Stimulated activated CD4-positive, alpha-beta T cell treated with anti-CD3 and anti-CD28 coated beads, Interleukin-4, amount 100 ng/mL, for 4 hours (primary cell): ENCODE data around the gene SALL3.

Source experiments
- DNase-seq, 2 experiments: peaks; one replicate each; pipeline ENCODE4 v3.0.0-alpha.2; 2020

The SALL3 gene

GRCh38 chr18:78965917-78966792 lies 13.5 kb upstream of the SALL3 start:
- DNase-seq, result no peak

- no peak for DNase-seq
Measured at GRCh38 chr18:78966793-78967106, 12.9 kb upstream of the SALL3 start.

GRCh38 chr18:78967692-78968091 lies 11.9 kb upstream of the SALL3 start:
- no peak for DNase-seq

GRCh38 chr18:78969574-78970315 lies 9.9 kb upstream of the SALL3 start:
- no peak for DNase-seq

- DNase-seq, result no peak
Measured at GRCh38 chr18:78970774-78971333, 8.8 kb upstream of the SALL3 start.

- DNase-seq, result no peak
Measured at GRCh38 chr18:78971511-78972245, 7.9 kb upstream of the SALL3 start.

GRCh38 chr18:78972385-78972918 lies 7.2 kb upstream of the SALL3 start:
- no peak for DNase-seq

GRCh38 chr18:78972930-78973331 lies 6.7 kb upstream of the SALL3 start:
- no peak for DNase-seq

- no peak for DNase-seq
Measured at GRCh38 chr18:78973357-78974083, 6.1 kb upstream of the SALL3 start.

- DNase-seq, result no peak
Measured at GRCh38 chr18:78974115-78974761, 5.4 kb upstream of the SALL3 start.

- no peak for DNase-seq
Measured at GRCh38 chr18:78975292-78975691, 4.3 kb upstream of the SALL3 start.

- DNase-seq, result no peak
Measured at GRCh38 chr18:78975699-78976335, 3.8 kb upstream of the SALL3 start.

GRCh38 chr18:78976765-78977636 lies 2.6 kb upstream of the SALL3 start:
- DNase-seq, result no peak

- no peak for DNase-seq
Measured at GRCh38 chr18:78977637-78978348, 1.8 kb upstream of the SALL3 start.

GRCh38 chr18:78978349-78979055 lies 1.1 kb upstream of the SALL3 start:
- DNase-seq, result no peak

- DNase-seq, result no peak
Measured at GRCh38 chr18:78979056-78979729, 425 bp upstream of the SALL3 start.

GRCh38 chr18:78980279-78980771 lies 707 bp downstream of the SALL3 start:
- no peak for DNase-seq

- DNase-seq, result no peak
Measured at GRCh38 chr18:78980777-78981380, 1.3 kb downstream of the SALL3 start.
